Activated T-cell treated with anti-CD3 and anti-CD28 coated beads for 1 hour (primary cell): ENCODE measurements around the gene PTPRN.
"Not testable (repeated sequence)": the region's sequence is repeated elsewhere in the genome, so short reads cannot be mapped to it uniquely, and the experiment has no call there.

Experiments
- DNase-seq: peaks from one replicate; pipeline ENCODE4 v3.0.0-alpha.2; 2020; ENCODE audit warnings: low read depth

PTPRN gene

DNA sequence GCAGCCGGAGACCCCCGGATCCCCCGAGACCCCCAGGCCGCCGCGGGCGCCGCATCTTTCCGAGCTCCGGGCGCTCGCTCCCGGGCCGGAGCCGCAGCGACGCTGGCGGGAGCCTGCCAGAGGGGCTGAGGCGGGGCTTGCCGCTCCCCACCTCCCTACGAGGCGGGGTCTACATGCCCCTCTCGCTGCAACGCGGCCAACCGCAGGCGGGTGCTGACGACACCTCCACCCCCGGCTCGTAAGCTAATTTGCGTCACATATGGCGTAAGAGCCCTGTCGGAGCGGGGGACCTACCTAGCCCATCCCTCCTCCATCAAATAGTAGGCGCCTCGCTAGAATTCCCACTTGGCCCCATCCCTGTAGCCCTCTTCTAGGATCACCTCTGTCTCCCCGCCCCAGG is at the start of gene PTPRN:
TSS of gene PTPRN (minus strand) at position 124 of the 400 bp plus-strand sequence. CDS start at position 55, 69 bp downstream.
- DNase-seq, result no peak

DNA sequence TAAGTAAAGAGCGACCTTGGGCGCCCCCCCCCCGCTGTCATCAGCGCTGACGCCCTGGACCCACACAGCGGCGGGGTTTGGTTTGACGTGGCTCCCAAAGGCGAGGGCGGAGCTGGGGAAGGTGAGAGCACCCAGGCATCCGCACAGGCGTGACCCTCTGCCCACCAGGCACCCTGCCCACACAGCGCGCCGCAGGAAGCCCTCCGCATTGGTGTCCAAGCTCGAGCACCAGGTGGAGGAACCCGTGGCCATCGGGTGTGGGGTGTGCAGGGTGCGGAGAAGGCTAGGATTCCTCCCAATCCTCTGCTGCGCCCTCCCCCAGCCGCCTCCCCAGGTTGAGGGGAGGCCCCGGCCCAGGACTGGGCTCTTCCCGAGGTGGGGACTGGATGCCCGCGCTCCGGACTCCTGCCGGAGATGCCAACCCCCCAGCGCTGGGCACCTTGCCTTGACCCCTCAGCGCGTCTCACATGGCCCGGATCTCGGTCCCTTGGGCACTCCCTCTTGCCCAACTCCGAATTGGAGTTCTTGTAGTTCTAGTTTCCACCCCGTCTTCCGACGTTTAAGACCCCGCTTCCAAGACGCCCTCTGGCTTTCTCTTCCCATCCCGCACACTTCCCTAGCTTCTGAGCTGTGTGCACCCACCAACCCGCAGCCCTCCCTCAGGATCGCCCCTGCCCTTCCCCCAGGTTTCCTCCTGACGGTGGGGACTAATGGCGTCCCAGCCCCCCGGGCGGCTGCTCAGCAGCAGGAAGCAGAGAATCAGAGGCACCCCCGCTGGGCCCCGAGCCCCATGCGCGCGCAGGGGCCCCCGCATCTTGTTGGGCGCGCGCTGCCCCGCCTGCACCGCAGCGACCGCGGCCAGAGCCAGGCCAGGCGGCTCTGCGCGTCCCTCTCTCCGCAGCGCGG is 49.2 kb upstream of the PTPRN start:
- DNase-seq, result no peak

DNA sequence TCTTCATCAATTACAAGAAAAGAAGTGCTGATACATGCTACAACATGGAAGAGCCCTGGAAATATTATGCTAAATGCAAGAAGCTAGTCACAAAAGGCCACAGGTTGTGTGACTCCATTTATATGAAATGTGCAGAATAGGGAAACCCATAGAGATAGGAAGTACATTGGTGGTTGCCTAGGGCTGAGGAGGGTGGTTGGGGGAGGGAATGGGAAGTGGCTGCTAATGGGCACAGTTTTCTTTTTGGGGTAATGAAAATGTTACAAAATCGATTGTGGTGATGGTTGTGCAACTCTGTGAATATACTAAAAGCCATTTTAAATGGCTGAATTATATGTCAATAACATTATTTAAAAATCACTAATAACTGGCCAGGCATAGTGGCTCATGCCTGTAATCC is 47.6 kb upstream of the PTPRN start:
- no peak for DNase-seq

DNA sequence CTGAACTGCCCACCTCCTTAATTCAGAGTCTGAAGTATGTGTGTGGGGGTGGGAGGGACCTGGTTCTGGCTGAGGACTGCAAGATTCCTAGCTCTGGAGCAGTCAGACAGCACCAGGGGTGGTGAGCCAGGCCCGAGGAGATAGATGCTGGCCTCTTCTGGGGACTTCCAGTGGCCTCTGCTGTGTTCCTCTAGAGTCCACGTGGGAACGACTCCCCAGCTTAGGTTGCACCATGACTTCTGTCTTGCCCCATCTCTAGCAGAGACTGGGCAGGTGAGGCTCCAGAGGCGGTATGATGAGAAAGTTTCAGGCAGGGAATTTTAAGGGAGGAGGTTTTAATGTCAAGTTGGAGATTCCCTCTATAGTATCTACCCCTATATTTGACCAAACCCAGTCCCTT is 45.4 kb upstream of the PTPRN start:
- no peak for DNase-seq

DNA sequence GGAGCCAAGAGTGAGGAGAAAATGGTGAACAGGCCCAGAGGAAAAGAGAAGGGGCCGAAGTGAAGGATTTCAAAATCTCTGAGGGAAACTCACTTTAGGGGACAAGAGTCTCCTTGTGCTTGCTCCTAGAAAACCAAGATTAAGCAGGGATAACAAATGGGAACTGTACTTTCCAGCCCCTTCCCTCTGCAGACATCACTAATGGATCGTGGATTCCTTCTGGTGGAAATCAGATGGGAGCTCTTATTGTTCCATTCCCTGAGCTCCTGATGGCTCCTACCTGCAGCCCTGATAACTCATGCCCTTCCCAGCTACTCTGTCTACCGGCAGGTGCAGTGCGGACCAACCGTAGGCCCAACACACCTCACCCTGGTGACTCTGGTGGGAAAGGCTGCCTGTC is 43.9 kb upstream of the PTPRN start:
- no peak for DNase-seq

DNA sequence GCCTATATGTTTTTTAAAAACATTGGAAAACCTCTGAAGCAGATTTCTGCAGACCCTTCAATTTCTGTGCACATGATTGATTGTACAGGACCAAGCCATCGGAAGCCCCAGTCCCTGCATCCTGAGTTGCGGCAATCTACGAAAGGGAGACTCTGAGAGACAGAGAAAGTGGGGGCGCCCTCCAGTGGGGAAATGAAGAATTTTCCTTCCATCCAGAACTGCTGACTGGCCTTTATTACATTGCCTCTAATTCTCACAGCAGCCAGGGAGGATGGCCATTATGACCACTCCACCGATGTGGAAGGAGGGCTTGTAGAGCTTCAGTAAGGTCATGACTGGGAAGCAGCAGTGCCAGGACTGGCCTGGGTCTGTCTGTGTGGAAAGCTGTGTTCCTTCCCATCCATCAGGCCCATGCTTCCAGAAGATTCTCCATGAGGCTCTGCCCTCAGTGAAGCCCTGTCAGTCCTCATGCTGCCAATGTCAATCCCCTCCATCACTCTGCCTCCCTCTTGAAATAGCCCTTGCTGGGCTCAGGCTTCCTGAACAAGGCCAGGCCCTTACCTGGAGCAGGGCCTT is 43.3 kb upstream of the PTPRN start:
- peak; percentile 60 for DNase-seq

DNA sequence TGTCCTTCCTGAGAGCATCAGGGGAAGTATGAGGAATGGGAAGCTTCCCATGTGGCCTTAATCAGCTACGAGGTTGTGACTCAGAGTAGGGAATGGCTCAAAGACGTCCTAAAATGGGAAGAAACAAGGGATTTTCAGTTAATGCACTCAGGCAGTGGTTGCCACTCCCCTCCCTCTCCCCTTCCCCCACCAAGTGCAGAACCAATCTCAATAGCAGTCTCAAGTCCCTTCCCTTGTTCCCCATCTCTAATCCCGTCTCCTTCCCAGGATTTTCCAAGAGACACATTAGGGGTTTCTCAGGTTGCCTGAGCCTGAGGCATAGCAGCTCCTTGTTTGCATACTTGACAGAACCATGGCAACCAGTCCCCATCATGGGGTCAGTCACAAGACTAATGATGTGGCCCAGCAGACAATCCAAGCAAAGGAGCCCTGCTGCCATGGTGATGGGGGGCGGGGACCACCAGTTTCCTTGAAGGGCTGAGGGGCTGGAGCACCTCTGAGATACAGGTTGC is 41.6 kb upstream of the PTPRN start:
- no peak for DNase-seq

DNA sequence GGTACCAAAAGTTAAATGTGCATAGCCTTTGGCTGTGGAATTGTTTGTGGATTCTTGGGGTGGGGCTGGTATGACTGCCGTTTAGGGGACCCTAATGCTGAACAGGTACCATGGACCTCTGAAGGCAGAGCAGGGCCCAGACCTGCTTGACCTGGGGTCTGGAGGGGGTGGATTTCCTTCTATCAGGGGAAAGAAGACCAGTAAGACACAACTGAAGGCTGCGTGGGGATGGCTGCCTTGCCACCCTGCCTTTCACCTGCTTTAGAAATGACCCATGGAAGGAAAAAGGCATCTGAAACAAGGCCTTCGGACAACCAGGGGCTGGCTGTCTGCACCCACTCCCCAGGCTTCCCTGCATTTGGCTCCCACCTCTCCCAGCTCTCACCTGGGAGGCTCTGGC is 41.0 kb upstream of the PTPRN start:
- no peak for DNase-seq

DNA sequence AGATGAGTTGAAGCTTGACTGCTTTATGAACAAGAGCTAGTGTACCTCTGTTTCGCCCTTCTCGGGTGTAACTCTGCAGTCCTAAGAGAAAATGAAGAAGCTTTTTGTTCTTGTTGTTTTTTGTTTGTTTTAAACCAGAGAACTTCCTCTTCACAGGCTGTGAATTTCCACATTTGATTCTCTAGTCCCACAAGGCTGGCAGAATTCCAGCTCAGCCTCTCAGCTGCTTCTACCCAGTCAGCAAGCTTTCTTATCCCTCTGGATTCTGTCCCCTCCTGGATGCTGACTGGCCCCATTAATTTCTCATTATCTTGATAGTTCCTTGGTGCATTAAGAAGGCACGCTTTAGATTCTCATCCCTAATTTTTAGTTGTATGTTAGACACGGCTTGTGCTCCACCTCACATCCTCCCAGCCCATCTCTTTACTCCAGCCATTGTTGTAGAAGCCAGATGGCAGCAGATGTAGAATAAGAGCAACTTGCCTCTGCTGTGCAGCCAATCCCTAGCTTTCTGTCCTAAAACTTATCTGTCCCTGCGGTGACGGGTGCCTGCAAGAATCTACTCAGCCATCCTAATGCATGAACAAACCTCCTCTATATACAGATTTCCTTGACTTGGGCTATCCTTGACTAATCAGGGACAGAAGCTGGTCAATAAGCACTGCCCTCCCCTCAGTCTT is 35.7 kb upstream of the PTPRN start:
- no peak for DNase-seq

DNA sequence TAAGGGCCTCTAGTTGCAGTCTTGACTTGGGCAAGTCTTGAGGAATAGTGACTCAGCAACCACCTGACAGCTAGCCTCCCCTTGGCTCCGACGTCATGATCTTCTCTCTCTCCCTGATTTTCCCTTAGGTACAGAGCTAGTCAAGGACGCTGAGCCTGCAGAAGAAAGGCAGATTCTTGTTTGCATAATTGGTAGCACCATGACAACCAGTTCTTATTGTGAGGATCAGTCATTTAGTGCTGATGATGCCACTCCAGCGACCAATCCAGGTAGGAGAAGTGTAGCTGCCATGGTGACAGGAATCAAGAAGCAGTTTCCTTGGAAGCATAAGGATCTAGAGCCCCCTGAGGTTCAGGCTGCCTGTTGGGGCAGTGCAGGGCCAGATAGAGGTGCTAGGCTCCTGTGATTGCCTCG is 26.2 kb upstream of the PTPRN start:
- no peak for DNase-seq

DNA sequence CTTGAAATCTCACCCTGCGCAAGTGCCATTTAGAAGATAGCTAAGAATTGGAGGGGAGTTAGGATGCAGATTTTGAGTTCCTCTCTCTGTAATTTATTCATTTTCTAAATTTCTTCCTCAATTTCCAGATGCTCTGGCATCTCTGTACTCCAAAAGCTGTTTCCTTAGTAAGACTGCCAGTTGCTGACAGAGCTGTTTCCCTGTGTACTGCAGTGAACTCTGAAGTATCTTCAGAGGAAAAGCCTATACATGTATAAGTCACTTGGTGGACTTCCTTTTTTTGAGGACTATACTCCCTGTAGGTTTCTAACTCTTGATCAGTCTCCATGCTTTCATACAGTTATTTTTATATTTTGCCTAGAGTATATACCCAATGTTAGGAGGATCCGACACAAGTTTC is 24.9 kb upstream of the PTPRN start:
- DNase-seq, result no peak

DNA sequence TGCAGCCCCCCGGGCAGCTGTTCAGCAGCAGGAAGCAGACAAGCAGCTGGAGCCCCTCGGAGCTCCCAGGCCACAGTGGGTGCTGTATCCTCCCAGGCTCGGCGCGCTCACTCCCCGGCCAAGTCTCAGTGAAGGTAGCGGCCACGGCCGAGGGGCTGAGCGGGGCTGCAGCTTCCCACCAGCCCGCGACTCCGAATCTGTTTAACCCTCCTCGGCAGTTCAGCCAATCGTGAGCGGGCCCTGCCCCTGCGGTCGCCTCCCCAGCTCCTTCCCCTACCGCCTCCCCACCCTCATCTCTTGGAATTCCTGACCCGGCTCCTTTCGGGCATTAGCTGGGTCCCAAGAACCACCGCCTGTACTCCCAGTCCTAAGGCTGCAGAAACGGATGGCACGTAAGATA is 23.3 kb upstream of the PTPRN start, which contains the start of gene RESP18:
TSS of gene RESP18 (minus strand) at position 203 of the 400 bp plus-strand sequence.
- DNase-seq, result no peak

DNA sequence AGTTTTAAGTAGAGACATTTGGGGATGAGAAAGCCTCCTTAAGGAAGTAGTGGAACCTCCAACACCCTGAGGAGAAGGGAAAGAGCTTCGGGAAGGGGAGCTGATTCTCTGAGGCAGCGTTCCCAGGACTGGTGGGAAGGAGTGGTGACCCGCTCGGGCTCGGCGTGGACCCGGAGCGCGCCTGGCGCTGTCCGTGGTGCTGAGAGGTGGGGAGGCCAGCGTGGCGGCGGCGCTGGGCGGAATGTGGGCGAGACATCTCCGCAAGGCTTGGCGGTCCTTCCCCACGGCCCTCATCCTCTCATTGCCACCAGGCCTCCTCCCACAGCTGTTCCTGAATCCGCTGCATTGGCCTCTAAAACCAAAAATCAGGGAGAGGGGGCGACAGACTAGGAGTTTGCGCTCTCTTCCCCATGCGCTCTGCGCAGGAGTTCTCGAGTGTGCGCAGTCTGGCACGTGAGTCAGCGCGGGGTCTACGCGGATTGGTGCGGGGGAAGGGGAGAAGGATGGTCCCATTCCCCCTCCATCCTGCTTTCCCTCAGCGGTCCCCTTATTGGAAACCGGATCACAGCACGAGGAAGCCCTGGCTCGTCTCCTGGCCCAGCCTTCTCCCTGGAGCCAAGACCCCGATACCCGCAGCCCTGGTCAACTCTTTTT is 22.5 kb upstream of the PTPRN start:
- no peak for DNase-seq

DNA sequence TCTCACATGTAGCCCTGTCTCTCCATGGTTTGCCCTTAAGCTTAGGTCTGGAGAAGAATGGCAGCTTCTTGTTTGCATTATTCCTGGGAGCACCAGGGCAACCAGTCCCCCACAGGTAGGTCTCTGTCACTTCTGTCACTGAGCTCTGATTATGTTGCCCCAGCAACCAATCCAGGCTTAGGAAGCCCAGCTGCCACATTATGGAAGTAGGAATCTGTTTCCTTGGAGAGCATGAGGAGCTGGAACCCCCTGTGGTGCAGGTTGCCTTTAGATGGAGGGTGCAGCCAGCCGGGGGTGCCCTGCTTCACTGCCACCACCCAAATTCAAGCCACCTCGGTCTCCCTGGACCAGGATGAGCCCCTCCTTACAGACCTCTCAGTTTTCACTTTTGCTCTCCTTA is 18.5 kb upstream of the PTPRN start:
- no peak for DNase-seq

DNA sequence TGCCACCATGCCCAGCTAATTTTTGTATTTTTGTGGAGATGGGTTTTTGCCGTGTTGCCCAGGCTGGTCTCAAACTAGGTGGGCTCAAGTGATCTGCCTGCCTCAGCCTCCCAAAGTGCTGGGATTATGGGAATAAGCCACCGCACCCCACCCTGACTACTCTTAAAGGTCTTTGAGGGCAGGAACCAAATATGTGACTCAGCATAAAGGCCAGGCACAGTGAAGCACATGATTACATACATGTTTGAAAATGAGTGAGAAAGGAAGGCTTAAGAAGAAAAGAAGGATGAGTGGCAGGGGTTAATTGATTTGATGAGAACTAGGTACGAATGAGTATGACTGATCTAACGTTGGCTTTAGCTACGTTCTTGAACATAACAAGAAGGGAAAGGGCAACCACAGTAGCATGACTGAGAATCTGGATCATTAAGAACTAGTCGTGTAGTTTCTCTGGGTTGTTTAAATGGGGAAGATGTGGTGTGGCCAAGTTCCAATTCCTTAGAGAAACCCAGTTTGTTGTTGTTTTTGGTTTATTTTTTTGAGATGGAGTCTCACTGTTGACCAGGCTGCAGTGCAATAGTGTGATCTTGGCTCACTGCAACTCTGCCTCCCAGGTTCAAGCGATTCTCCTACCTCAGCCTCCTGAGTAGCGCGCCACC is 16.6 kb upstream of the PTPRN start:
- DNase-seq, result no peak

DNA sequence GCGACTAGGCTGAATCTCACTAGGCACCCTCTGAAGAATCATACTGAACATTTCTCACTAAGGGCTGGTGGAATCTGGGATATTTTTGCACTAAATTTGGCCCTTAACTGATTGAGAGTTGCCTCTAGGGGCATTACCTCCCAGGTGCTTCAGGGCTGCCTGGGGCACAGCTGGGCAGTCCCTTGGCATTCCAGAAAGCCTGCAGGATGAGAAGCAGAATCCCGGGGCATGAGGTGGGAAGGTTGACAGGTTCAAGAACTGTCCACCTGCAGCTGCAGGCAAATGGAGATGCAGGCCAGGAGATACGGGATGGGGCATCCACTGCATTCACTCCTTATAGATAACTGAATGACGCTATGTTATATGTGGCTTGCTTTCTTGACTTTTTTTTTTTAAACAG is 15.9 kb upstream of the PTPRN start:
- DNase-seq, result no peak

DNA sequence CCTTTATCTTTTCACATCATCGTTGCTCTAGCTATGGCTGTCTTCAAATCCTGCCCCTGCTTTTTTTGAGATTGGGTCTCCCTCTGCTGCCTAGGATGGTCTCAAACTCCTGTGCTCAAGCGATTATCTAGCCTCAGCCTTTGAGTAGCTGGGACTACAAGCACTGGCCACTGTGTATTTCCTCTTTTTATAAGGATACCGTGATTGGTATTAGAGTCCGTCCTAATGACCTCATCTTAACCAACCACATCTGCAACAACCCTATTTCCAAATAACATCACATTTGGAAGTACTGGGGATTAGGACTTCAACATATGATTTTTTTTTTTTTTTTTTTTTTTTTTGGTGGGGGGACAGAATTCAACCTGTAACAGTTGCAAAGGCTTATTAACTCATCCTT is 14.2 kb upstream of the PTPRN start:
- DNase-seq, result no peak

DNA sequence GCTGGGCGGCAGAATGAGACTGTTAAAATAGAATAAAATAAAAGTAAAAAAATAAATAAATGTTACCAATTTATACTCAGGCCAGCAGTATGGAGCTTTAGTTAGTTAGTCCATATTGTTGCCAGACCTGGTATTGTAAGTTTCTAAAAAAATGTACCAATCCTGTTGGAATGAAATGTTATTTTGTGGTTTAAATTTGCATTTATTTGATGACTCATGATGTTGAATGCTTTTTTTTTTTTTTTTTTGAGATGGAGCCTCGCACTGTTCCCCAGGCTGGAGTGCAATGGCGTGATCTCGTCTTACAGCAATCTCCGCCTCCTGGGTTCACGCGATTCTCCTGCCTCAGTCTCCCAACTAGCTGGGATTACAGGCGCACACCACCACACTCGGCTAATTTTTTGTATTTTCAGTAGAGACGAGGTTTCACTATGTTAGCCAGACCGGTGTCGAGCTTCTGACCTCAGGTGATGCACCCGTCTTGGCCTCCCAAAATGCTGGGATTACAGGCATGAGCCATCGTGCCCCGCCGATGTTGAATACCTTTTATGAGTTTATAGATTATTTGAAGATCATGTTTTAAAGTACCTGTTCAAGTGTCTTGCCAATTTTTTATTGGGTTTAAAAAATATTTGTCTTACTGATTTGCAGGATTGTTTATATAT is 5.7 kb upstream of the PTPRN start:
- DNase-seq, result no peak

DNA sequence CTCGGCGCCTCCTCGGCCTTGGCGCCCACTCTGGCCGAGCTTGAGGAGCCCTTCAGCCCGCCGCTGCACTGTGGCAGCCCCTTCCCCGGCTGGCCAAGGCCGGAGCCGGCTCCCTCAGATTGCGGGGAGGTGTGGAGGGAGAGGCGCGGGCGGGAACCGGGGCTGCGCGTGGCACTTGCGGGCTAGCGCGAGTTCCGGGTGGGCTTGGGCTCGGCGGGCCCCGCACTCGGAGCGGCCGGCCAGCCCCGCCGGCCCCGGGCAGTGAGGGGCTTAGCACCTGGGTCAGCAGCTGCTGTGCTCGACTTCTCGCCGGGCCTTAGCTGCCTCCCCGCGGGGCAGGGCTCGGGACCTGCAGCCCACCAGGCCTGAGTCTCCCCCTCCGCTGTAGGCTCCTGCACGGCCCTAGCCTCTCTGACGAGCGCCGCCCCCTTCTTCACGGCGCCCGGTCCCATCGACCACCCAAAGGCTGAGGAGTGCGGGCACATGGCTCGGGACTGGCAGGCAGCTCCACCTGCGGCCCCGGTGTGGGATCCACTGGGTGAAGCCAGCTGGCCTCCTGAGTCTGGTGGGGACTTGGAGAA is 3.6 kb upstream of the PTPRN start:
- not testable (repeated sequence) for DNase-seq

DNA sequence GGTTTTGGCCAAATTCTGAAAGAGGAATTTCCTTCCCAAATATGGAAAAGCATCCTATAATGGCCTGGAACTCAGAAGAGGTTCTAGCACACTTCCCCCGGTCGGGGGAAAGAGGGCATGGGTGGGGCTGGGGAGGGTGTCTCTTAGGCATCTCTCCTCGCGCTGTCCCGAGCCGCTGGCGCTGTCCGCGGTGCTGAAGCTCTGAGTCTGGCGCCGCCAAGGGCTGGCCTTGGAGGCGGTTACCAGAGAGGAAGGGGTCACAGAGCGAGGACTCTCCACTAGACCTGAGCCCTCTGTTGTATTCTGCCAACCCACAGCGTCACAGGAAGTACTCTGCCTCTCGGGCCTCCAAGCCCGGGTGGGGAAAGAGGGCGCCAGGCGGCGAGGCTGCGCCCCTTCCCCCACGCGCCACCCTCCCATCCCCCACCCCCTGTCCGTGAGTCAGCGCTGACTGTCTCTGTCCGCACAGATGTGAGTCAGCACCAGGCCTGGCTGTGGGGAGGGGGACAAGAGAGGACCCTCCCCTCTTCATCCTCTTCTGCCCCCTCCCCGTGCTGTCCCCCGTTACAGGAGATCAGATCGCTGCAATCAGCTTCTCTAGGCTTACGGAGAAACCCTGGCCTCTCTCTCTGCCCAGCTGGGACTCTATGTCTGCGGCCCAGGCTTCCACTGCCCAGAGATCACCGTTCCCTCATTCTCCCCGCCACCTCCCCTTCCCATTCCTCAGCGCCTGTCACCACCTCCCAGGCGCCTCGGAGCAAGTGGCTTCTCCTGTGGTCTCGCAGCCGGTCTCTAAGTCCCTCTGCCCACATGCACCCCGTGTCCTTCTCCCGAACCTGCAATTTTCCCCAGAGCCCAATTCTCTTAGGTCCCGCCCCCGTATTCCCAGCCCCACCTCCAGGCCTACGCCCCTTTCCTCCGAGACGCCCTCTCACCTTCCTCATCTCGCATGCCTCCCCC is 779 bp downstream of the PTPRN start:
- DNase-seq, result peak; percentile 59
